UCSD-AML1 (cell line): ENCODE data around the gene DGKI.

Source experiments
- DNase-seq: peaks from one replicate; lab custom pipeline; 2025; ENCODE audit not compliant: unreplicated experiment; lab: John Stamatoyannopoulos, UW

Gene DGKI

DNA sequence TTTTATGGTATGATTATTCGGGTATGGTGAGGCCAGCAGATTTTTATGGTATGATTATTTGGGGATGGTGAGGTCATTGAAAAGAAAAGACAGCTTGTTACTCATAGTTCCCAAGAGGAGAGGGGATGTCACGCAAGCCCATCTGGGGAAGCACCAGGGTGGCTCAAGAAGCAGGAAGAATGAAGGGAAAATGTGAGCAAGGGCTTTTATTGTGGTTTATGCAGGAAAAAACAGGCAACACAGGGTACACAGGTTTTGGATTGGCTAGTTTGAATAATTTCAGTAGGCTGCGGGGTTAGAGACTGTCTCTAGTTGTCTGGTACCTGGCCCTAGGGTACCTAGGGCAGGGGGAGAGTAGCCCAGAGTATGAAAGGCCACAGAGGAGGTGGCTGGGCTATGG lies 26.8 kb upstream of the DGKI start:
- no peak for DNase-seq

DNA sequence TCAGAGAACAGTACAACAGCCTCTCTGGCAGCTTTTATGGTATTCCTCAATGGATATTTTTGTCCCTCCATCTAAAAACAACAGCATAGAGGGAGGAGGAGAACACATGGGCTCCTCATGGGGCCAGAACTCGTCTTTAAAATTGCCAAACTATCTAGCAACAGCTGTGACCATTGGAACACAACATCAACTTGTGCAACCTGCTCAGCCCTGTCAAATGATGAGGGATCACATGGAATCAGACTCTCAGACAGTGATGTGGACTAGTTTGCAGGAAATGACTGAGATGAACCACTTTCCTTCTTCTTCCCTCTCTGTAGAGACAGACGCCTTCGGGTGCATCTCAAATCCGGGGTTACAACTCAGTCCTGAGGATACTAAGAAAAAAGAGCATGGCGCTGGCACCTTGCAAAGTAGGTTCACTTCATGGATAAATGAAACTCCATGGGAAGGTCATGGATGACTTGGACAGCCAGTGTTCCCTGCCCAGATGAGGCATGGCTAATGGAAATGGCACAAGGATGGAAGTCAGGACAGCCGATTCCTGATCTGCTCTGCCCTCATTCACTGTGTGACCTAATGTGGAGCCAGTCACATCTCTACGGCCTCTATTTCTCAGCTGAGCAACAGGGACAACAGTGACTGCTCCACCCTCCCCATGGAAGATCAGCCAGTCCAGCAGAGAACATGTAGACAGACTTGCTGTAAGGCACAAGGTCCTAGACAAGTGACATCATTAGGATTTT lies 24.6 kb upstream of the DGKI start:
- no peak for DNase-seq

DNA sequence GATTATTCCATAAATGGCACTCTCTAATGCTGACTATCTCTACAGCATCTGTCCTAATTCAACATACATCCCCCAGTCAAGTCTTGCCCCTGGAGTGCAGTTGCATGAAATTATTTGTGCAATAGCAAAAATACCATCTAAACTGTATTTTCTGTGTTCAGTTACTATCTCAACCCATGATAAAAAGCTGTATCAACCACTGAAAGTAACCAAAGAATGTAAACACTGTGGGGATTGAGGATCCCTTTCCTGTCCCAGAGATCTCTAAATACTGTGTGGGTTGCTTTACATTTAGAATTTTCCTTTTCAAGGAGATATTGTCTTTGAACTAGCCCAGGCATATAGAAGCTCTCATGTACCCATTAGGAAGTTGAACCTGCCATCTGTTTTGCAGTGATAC lies 23.9 kb upstream of the DGKI start:
- no peak for DNase-seq

DNA sequence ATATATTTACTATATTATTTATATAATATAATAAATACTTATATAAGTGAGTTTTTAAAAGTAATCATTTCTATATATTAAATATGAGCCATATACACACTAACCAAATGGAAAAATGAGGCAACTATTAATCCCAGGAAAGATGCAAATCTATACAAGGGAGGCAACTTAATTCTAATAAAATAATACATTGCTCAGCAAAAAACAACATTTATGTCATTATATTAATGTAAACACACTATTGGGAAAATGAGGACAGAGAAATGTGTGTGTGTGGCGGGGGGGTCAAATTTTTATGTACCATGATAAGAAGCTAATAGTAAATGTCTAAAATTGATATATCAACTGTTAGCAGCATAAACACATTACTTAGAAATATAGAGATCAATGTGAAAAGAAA lies 23.3 kb upstream of the DGKI start:
- no peak for DNase-seq

DNA sequence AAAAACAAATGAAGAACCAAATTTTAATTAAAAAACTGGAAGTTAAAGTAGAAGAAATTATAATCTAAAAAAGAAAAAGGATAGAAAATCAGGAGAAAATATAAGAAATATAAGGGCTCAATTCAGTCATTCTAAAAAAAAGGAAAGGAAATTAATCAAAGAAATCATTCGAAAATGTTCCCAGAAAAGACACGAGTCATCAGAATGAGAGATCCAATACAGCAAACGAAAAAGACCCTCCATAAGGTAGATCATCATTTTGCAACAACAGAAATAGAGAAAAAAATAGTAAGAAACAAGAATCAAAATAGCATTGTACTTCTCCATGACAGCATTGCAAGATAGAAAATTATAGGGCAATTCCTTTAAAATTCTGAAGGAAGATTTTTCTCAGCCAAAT lies 22.5 kb upstream of the DGKI start:
- DNase-seq = no peak

DNA sequence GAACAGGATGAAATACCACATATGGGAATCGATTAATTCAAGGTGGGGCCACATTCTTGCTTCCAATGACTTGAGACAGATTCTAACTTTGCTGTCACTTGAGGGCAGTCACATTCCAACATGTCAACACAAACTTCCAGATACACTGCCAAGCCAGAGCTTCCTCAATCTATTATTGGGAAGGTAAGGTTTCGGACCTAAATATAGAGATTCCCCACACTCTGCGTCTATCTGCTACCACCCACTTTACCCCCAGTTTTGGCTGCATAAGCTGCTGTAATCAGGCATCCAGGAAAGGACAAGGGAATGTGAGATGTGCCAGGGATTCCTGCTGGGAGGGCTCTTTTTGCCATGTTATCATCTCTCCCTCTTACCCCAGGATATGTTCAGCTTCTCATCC lies 20.5 kb upstream of the DGKI start:
- no peak for DNase-seq

DNA sequence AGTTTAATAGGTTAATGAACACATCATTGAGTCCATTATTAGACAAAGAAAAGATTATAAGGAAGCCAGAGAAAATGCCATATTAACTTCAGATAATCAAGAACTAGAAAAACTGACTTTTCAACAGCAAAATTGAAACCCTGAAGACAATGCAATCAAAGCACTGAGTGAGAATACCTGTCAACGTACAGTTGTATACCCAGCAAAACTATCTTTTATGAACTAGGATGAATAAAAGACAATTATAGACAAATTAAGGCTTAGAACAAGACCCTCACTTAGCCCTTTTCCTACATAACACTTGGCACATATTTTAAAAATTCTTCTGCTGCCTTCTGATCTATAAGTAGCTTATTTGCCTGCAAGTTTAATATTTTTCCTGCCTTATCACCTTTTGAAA lies 19.0 kb upstream of the DGKI start:
- no peak for DNase-seq

DNA sequence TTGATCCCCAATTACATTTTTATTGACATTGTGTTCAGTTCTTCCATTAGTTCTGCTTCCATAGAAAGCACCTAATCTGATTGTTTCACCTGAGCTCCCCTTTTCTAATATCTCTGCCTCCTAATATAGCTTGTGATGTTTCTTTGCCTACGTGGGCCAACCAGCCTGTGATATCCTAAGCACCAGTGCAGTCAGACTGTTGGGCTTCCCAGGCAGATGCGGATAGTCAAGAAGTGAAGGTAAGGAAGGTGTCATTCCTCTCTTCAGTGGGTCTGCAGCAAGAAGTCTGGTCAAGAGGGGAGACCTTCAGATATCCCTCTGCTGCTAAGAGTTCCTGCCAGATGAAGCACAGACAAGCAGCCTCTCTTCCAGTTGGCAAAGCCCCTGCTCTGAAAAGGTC lies 16.2 kb upstream of the DGKI start:
- DNase-seq = no peak

DNA sequence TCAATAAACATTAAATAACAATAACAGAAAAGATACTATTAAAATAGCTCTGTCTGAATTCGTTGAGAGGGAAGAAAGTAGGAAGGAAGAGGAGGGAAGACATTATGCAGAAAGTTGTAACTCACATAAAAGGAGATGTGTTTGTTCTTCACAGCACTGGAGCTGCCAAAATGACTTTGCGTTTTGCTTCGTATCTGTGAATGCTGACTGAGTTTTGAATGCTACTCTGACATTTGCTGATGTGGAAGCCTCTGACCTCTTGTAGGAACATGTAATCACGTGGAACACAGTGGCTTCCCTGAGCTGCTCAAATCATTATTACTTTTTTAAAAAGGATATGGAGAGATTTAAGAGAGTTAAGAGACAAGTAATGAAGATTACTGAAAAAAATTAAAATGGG lies 15.6 kb upstream of the DGKI start:
- DNase-seq = no peak

DNA sequence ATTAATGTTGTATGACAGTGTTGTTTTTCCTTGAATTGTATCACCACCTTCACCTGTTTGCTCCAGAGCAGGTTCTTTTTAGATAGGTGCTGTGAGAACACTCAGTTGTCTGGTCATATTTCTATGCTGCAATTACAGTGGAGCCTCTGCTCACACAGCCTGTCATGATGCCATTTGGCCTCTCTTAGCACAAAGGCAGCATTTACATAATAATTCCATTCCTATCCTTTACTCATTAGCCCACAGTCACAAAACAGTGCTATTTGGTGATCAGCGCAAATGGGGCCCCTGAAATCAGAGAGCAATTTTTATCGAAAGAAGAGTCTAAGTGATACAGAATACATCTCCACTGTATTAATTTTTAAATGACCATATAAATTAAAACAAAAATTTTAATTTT lies 13.8 kb upstream of the DGKI start:
- no peak for DNase-seq

DNA sequence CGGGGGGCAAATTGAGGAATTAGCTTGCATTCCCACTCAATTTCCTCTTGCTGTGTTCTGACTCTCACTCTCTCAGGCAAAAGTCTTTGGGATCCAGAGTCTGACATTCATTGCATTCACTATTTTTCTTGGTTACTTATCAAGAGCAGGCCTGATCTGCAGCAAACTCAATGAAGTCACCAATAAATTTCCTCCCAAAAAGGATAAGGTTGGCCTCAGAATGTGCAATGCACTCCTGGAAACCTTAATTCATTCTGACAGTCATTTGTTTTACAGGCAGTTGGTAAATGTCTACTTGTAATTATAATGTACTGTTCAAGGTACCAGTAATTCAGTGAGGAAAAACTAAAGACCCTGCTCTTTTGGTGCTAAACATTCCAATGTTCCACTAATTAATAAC lies 6.3 kb upstream of the DGKI start:
- DNase-seq = no peak

DNA sequence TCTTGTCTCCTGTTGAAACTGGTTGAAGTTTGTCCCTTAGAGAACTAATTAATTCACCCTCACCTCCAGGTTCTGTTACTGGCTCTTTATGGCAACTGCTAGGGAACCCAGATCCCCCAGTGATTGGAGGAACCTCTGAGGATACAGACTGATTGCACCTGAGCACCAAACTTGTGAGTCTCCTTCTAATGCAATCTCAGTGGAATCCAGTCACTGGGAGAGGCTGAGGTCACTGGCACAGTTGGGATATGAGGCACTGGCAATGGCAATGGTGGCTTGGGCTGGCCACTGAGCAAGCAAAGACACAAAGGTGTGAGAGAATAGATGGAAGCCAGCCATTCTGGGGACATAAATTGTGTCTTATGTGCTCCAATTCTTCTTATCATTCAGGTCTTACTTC lies 5.3 kb upstream of the DGKI start:
- no peak for DNase-seq

DNA sequence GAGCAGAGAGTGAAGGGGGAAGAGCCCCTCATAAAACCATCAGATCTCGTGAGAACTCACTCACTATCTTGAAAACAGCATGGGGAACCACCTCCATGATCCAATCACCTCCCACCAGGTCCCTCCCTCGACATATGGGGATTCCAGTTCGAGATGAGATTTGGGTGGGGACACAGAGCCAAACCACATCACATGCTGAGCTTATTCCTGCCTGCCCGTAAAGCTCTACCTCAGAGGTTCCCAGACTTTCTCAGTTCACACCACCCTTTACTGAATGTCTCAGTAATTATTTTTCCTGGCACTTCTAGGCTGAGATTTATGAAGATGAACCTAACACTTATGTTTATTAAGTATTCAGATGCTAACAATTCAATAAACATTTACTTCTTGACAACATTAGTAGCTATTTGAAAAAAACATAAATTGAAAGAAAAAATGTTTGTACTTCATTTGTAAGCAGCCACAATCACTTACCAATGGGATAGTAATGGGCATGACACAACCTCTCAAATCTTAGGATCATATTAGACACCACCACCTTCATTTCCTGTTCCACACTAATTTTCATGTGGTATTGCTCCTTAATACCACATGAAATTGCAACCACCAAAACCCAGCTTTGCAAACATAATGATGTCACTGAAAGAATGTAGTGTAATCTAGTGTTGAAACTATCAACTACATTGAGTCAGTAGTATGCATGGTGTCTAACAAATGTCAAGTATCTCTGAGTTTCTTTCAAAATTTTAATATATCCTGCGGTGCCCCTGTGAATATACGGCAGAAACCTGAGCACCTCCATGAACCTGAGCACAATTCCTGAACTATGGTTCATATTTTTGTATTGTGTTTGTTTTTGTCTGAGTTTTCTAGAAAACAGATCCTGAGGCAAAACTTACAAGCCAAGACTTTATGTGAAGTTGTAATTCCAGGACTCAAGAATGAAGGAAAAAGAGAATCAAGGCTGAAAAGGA lies 4.5 kb upstream of the DGKI start:
- no peak for DNase-seq

DNA sequence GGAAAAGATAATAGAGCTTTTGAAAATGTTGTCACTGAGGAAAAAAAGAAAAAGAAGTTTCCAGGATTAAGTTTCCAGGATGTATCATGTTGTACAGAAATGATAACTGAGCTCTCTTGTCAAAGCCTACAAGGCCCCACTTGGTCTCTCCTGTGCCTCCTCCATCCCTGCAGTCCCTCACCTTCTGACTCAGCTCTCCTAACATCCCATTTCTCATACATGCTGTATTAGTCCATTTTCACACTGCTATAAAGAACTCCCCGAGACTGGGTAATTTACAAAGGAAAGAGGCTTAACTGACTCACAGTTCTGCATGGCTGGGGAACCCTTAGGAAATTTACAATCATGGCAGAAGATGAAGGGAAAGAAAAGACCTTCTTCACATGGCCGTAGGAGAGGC lies 3.8 kb upstream of the DGKI start:
- DNase-seq = no peak

DNA sequence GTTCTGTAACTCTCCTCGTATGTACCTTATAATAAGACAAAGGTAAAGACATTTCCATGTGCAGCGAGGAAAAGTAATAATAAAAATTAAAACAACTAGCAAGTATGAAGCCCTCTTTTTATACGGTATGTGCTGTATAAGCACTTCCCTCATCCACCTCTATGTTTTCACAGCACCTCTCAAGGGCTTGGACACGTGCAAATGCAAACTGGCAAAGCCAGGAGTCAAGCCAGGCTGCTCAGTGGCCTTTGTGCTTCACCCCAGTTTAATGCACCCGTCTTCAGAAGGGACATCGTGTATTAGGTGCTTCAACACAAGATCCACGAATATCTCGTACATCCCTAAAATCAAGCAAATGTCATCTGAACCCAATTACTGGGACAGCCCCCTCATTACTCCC lies 1.3 kb upstream of the DGKI start:
- no peak for DNase-seq

DNA sequence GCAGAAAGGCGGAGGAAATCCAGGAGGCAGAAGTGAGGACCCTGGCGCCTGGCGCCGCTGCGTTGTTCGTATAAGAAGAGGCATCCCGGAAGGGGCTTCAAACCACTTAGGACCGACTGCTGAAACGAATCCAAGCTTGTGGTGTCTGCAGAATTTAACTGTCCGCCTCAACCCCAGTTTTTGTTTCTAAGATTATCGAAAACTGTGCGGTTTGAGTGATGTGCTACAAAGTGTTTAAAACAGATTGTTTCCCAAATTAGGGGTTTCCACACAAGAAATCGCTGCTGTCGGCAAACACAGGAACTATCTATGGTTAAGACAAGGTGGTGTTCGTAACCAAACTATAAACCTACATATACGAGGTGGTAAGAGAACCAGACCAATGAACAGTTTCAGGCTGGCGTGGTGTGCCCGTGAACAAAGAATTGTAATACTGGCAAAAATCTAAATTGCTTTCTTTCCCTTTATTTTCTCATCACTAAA lies 835 bp upstream of the DGKI start:
- DNase-seq = no peak

DNA sequence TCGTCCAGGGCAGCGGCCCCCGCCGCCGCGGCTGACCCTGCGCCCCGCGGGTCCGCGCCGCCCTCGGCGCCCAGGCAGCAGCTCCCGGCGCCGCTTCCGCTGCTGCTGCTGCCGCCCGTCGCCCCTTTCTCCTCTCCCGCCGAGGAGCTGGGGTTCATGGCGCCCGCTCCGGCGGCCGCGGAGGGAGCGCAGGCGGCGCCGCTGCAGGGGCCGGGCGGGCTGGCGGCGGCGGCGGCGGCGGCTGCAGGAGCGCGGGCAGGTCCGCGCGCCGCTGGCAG lies 286 bp downstream of the DGKI start:
- no peak for DNase-seq

DNA sequence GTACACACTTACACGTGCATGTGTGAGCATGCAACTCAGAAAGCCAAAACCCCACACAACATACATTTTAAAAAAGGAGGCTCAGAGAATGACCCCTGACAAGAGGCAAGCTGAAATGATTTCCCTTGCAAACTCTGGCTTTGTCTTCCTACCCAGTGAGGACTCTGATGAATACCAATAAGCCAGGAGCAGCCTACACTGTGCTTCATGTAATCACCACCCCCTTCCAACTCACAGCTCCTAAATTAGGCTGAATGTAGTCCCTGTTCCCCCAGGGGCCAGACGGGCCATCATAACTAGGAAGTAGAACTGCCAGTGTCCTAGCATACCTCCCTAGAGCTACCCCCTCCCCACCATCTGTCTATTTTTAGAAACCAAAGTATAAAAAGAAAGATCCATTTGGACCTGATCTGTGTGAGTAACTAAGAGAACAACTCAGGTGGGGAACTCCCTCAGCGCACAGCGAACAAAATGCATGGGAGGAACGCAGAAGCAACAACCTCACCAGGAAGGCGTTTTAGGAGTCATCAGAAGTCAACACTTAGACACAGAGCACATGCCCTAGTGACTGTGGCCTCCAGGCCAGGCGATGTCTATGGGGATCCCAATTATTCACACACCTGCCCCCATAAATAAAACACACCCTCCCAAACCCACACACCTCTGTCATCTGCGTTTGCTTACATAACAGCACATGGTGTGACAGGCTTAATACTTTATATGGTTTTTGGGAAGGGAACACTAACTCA lies 1.9 kb downstream of the DGKI start:
- no peak for DNase-seq

DNA sequence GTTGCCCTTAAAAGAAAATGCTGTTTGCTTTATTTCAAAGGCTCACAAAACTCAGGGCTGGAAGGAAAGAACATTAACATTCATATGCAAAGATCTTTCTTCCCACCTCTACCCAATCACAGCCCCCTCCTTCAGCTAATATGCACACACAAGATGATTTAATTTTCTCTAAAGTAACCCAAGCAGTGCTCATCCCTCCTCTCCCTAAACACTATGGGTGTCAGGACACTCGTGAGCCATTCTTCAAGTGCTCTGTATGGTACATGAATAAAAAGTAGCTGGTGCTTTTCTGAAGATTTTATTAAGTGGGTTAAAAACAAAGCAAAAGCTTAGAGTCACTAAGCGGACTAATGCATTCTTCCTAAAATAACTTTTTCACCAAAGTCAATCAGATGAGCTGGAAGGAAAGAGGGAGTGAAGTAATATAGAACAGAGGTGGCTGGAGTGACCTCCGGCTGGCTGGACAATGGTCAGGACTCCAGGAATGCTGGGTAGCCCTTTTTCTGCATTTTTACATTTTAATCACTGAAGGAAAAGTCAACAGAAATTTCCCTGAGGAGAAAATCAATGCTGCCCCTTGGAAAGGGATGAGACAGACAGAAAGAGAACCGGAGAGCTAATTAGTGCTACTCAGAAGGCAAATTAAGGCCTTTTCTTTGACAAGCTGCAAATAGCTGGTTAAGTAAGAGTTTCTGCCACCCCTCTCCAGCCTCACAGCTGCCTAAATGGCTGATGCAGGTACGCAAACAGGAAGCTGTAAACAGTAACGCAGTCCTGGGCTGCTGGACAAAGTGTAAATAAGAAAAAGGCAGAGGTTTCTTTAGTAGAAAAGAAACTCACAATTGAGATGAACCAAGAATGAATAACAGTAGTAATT lies 6.6 kb downstream of the DGKI start:
- DNase-seq = no peak

DNA sequence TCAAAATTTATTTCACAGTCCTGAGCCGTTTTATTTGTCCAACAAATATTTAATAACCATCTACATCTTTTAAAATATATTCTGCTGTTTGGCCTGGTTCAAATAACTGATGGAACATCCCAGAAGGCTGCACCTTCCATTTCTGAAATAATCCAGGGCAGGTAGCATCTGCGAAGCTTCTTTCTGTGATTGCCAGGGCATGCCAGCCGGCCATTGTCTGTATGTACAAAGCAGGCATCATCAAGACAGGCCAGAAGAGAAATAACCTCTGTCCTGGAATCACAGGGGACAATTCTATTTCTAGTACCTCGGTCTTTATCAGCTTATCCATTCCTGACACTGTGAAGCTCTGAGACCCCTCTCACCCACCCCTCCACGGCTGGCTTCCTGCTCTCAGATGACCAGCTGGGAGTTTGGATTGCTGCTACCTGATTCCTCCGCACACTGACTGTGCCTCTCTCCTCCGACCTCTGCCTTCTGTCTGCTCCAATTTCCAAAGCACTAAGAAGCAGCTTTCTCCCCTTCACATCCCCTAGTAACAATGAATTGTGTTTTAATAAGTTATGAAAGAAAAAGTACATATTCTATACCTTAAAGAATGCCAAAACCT lies 8.0 kb downstream of the DGKI start:
- DNase-seq = no peak
